ENCODE measurements around the gene CLOCK.

- no peak for TF ChIP-seq CTCF (conservative IDR thresholded peaks at IDR 0.05)
- no peak for TF ChIP-seq EZH2 (IDR thresholded peaks at IDR 0.05; ENCODE audit: low read depth)
These were observed 165.2 kb downstream of the CLOCK start for GRCh38 chr4:55381502-55381901.
